ENCODE results near the gene IL1RAPL1. TPM values are rescaled to one million over a fixed set of nuclear protein-coding genes. Genes with fewer than 3 reads are reported as not detected.

IL1RAPL1 gene
- polyA plus RNA-seq, 1 of the 3 experiments (the other 2 are of a cell fraction): 2.8 TPM

GRCh38 chrX:29617725-29618124 lies 1030.5 kb downstream of the IL1RAPL1 start:
- TF ChIP-seq GABPA (IDR thresholded peaks at IDR 0.05; ENCODE audit: low read depth): no peak
- no peak for TF ChIP-seq JUND (IDR thresholded peaks at IDR 0.05)
- TF ChIP-seq RAD21 (IDR thresholded peaks at IDR 0.05; ENCODE audit: low read length): peak; percentile 42
- peak; percentile 17; the same call in 1 of the 2 replicates for TF ChIP-seq SMC3 (IDR thresholded peaks at IDR 0.05; ENCODE audit: low read depth, low read length)
- no peak for TF ChIP-seq SIN3A (IDR thresholded peaks at IDR 0.05; ENCODE audit: borderline replicate concordance, low read depth, low read length)
- TF ChIP-seq, protein P1, sequence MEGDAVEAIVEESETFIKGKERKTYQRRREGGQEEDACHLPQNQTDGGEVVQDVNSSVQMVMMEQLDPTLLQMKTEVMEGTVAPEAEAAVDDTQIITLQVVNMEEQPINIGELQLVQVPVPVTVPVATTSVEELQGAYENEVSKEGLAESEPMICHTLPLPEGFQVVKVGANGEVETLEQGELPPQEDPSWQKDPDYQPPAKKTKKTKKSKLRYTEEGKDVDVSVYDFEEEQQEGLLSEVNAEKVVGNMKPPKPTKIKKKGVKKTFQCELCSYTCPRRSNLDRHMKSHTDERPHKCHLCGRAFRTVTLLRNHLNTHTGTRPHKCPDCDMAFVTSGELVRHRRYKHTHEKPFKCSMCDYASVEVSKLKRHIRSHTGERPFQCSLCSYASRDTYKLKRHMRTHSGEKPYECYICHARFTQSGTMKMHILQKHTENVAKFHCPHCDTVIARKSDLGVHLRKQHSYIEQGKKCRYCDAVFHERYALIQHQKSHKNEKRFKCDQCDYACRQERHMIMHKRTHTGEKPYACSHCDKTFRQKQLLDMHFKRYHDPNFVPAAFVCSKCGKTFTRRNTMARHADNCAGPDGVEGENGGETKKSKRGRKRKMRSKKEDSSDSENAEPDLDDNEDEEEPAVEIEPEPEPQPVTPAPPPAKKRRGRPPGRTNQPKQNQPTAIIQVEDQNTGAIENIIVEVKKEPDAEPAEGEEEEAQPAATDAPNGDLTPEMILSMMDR (IDR thresholded peaks at IDR 0.05): peak; percentile 59
- H3K36me3 ChIP-seq (replicated peaks in 1 of 2; ENCODE audit: control insufficient read depth in 1 of 2, insufficient read depth in 2 of 2, low read length in 1 of 2): no peaks in the 10 kb centered on the region
- no peaks in the 10 kb centered on the region for H3K27me3 ChIP-seq (ENCODE audit: insufficient read depth)
- H3K9me2 ChIP-seq: no peaks in the 10 kb centered on the region
- H4K20me1 ChIP-seq (ENCODE audit: insufficient read depth): no peaks in the 10 kb centered on the region
- H3K4me1 ChIP-seq (ENCODE audit: control insufficient read depth in 1 of 2, insufficient read depth in 2 of 2, low read depth in 1 of 2, low read length in 1 of 2): no peaks in the 10 kb centered on the region; a peak in 1 of 4 replicates
- H3K4me2 ChIP-seq: peak overlapping the region; percentile 64; the same call in 1 of the 2 replicates
- H3K9me3 ChIP-seq: no peaks in the 10 kb centered on the region
- H3K27ac ChIP-seq (ENCODE audit: low read depth in 2 of 2, low read length in 1 of 2): peak overlapping the region in 1 of 2 experiments; percentile 54; a peak in 3 of 4 replicates
- H3K79me2 ChIP-seq (ENCODE audit: insufficient read depth): no peaks in the 10 kb centered on the region
- ChIA-PET POLR2A (no interaction called here), CTCF (no interaction called here)
- H3K9ac ChIP-seq: peak overlapping the region; percentile 14; the same call in 1 of the 2 replicates
- WGBS (ENCODE audit: low lambda C conversion rate): 16% methylated on average over 4 of the region's 4 CpGs
- H3K4me3 ChIP-seq (ENCODE audit: low read depth in 2 of 2, low read length in 1 of 2): peak overlapping the region in 1 of 2 experiments; percentile 10; a peak in 1 of 4 replicates
- DNase-seq: no peak
- H3F3A ChIP-seq (replicated peaks; ENCODE audit: insufficient read depth): peaks cover 6% of the 10 kb centered on the region
- H2AFZ ChIP-seq (ENCODE audit: low read depth): peak overlapping the region; percentile 79; the same call in 1 of the 2 replicates

DNA sequence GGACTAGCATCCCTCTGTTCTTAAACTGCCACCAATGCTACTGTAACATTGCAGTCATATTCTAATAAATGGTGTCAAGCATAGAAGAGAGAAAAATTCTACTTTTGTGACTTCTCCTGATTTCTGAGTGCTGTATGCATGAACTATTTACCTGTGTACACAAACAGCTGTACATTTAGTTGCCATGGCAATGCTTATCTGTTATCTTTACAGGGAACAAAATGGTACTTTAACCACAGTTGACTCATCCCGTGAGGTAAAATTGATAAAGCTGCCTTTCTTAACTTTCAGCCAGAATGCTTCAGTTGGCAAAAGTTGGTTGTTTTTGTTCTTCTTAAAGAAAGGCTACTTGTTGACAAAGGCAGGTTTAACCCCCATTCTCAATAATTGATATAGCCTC lies 1040.6 kb downstream of the IL1RAPL1 start:
- no peaks in the 10 kb centered on the region for H3K9me3 ChIP-seq
- no peaks in the 10 kb centered on the region for H3K9me2 ChIP-seq
- peak overlapping the region in 1 of 2 experiments; percentile 42; a peak in 1 of 4 replicates for H3K4me3 ChIP-seq (ENCODE audit: low read depth in 2 of 2, low read length in 1 of 2)
- no peak for DNase-seq
- peak overlapping the region in 1 of 2 experiments; percentile 17; a peak in 1 of 4 replicates for H3K27ac ChIP-seq (ENCODE audit: low read depth in 2 of 2, low read length in 1 of 2)
- CTCF ChIA-PET: no interaction called here
- H4K20me1 ChIP-seq (ENCODE audit: insufficient read depth): no peaks in the 10 kb centered on the region
- H3K27me3 ChIP-seq (ENCODE audit: insufficient read depth): no peaks in the 10 kb centered on the region
- 65% methylated on average over 1 of the region's 1 CpG for WGBS (ENCODE audit: low lambda C conversion rate)
- H3K9ac ChIP-seq: no peak overlapping the region
- no peak for TF ChIP-seq FOXJ3 (CRISPR knock-in tag; IDR thresholded peaks at IDR 0.05)
- no peak for TF ChIP-seq MEF2A (IDR thresholded peaks at IDR 0.05; ENCODE audit: borderline replicate concordance, low read depth)
- peak overlapping the region; percentile 80; the same call in 1 of the 2 replicates for H2AFZ ChIP-seq (ENCODE audit: low read depth)
- H3F3A ChIP-seq (replicated peaks; ENCODE audit: insufficient read depth): no peaks in the 10 kb centered on the region
- POLR2A ChIA-PET: no interaction called here
- peak overlapping the region; percentile 42 for H3K4me2 ChIP-seq
- no peaks in the 10 kb centered on the region for H3K36me3 ChIP-seq (replicated peaks in 1 of 2; ENCODE audit: control insufficient read depth in 1 of 2, insufficient read depth in 2 of 2, low read length in 1 of 2)
- H3K4me1 ChIP-seq (ENCODE audit: control insufficient read depth in 1 of 2, insufficient read depth in 2 of 2, low read depth in 1 of 2, low read length in 1 of 2): no peaks in the 10 kb centered on the region
- no peaks in the 10 kb centered on the region for H3K79me2 ChIP-seq (ENCODE audit: insufficient read depth)

DNA sequence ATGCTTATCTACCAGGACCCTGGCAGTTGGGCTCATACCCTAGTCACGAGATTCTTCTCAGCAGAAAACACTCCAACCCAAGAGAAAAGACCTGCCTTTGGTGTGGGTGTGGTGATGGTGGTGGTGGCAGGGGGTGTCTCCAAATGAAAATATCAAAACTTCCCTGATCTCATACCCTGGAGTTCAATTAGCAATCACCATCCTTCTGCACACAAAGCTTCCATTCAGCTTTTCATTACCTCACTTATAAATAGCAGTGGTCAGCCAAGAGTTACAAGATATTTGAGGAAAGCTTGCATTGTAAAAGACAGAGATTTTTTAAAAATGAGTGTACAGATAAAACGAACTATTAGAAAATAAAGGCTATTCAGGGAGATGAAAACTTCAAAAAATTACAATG lies 1047.3 kb downstream of the IL1RAPL1 start:
- Histone ChIP-seq H3K36me3 (replicated peaks in 1 of 2; ENCODE audit: control insufficient read depth in 1 of 2, insufficient read depth in 2 of 2, low read length in 1 of 2) (no peaks in the 10 kb centered on the region), H3K4me3 (ENCODE audit: low read depth in 2 of 2, low read length in 1 of 2) (no peak overlapping the region), H4K20me1 (ENCODE audit: insufficient read depth) (no peaks in the 10 kb centered on the region), H3F3A (replicated peaks; ENCODE audit: insufficient read depth) (peaks cover 5% of the 10 kb centered on the region), H3K79me2 (ENCODE audit: insufficient read depth) (no peaks in the 10 kb centered on the region), H3K4me1 (ENCODE audit: control insufficient read depth in 1 of 2, insufficient read depth in 2 of 2, low read depth in 1 of 2, low read length in 1 of 2) (0 out of 4 replicates have a peak, but pooled peaks cover 0 to 10% of the 10 kb centered on the region in 2 experiments), H2AFZ (ENCODE audit: low read depth) (0 out of 2 replicates have a peak overlapping the region, but pooled peaks have one; percentile 48), H3K9me3 (no peaks in the 10 kb centered on the region), H3K9ac (no peak overlapping the region), H3K9me2 (no peaks in the 10 kb centered on the region), H3K27me3 (ENCODE audit: insufficient read depth) (no peaks in the 10 kb centered on the region), H3K4me2 (no peak overlapping the region; the same call in 1 of the 2 replicates), H3K27ac (ENCODE audit: low read depth in 2 of 2, low read length in 1 of 2) (peak overlapping the region in 1 of 2 experiments; percentile 39; a peak in 2 of 4 replicates)
- TF ChIP-seq JUND (IDR thresholded peaks at IDR 0.05) (peak; percentile 11; the same call in 1 of the 2 replicates), POLR2AphosphoS5 (IDR thresholded peaks at IDR 0.05; ENCODE audit: low read depth, low read length) (no peak), CHD2 (IDR thresholded peaks at IDR 0.05; ENCODE audit: low read length, partially characterized antibody) (no peak)
- TF ChIP-seq, protein P2, sequence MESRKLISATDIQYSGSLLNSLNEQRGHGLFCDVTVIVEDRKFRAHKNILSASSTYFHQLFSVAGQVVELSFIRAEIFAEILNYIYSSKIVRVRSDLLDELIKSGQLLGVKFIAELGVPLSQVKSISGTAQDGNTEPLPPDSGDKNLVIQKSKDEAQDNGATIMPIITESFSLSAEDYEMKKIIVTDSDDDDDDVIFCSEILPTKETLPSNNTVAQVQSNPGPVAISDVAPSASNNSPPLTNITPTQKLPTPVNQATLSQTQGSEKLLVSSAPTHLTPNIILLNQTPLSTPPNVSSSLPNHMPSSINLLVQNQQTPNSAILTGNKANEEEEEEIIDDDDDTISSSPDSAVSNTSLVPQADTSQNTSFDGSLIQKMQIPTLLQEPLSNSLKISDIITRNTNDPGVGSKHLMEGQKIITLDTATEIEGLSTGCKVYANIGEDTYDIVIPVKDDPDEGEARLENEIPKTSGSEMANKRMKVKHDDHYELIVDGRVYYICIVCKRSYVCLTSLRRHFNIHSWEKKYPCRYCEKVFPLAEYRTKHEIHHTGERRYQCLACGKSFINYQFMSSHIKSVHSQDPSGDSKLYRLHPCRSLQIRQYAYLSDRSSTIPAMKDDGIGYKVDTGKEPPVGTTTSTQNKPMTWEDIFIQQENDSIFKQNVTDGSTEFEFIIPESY (IDR thresholded peaks at IDR 0.05; ENCODE audit: borderline replicate concordance, low read depth): no peak
- DNase-seq: no peak
- CTCF ChIA-PET: no interaction called here
- 38% methylated on average over 2 of the region's 2 CpGs for WGBS (ENCODE audit: low lambda C conversion rate)
- POLR2A ChIA-PET: no interaction called here

Measured in SK-N-SH (cell line).